ENCODE data around the gene NOC3L.
A peak's percentile ranks its signal among the peaks of the same experiment; 100 is the strongest.
"Not testable (repeated sequence)": the region's sequence is repeated elsewhere in the genome, so short reads cannot be mapped to it uniquely, and the experiment has no call there.

The NOC3L gene

GRCh38 chr10:94366382-94366781, 3.6 kb upstream of the NOC3L start:
- no peak overlapping the region for H3K4me3 ChIP-seq (ENCODE audit: low read depth, low read length)
- no peak for DNase-seq (ENCODE audit: low read depth)

GRCh38 chr10:94364482-94364881, 1.7 kb upstream of the NOC3L start:
- no peak for DNase-seq (ENCODE audit: low read depth)
- H3K4me3 ChIP-seq (ENCODE audit: low read depth, low read length): no peak overlapping the region

- H3K4me3 ChIP-seq (ENCODE audit: low read depth, low read length): peak overlapping the region; percentile 67
- no peak for DNase-seq (ENCODE audit: low read depth)
Observed at GRCh38 chr10:94363251-94363565, 469 bp upstream of the NOC3L start.

GRCh38 chr10:94361171-94361794, 1.5 kb downstream of the NOC3L start:
- DNase-seq (ENCODE audit: low read depth): no peak
- peak overlapping the region; percentile 67 for H3K4me3 ChIP-seq (ENCODE audit: low read depth, low read length)

GRCh38 chr10:94358480-94358879, 4.3 kb downstream of the NOC3L start:
- peak overlapping the region; percentile 12 for H3K4me3 ChIP-seq (ENCODE audit: low read depth, low read length)
- DNase-seq (ENCODE audit: low read depth): peak; percentile 79

- no peak overlapping the region for H3K4me3 ChIP-seq (ENCODE audit: low read depth, low read length)
- no peak for DNase-seq (ENCODE audit: low read depth)
Observed at GRCh38 chr10:94357193-94357592, 5.5 kb downstream of the NOC3L start.

GRCh38 chr10:94355841-94356240, 6.9 kb downstream of the NOC3L start:
- DNase-seq (ENCODE audit: low read depth): no peak

GRCh38 chr10:94353336-94353735, 9.4 kb downstream of the NOC3L start:
- H3K4me3 ChIP-seq (ENCODE audit: low read depth, low read length): no peak overlapping the region
- DNase-seq (ENCODE audit: low read depth): no peak

More at GRCh38 chr10:94355841-94356240, 6.9 kb downstream of the NOC3L start:
- H3K4me3 ChIP-seq (ENCODE audit: low read depth, low read length): no peak overlapping the region

GRCh38 chr10:94351089-94351488, 11.7 kb downstream of the NOC3L start:
- no peak overlapping the region for H3K4me3 ChIP-seq (ENCODE audit: low read depth, low read length)
- no peak for DNase-seq (ENCODE audit: low read depth)

GRCh38 chr10:94350500-94350899, 12.2 kb downstream of the NOC3L start:
- not testable (repeated sequence) for DNase-seq (ENCODE audit: low read depth); H3K4me3 ChIP-seq (ENCODE audit: low read depth, low read length)

- H3K4me3 ChIP-seq (ENCODE audit: low read depth, low read length): no peak overlapping the region
- DNase-seq (ENCODE audit: low read depth): no peak
Observed at GRCh38 chr10:94349327-94349726, 13.4 kb downstream of the NOC3L start.

- no peak overlapping the region for H3K4me3 ChIP-seq (ENCODE audit: low read depth, low read length)
Observed at GRCh38 chr10:94344522-94345122, 18.1 kb downstream of the NOC3L start.

GRCh38 chr10:94343151-94343550, 19.6 kb downstream of the NOC3L start:
- DNase-seq (ENCODE audit: low read depth): no peak
- no peak overlapping the region for H3K4me3 ChIP-seq (ENCODE audit: low read depth, low read length)

More at GRCh38 chr10:94344522-94345122, 18.1 kb downstream of the NOC3L start:
- DNase-seq (ENCODE audit: low read depth): no peak

GRCh38 chr10:94334857-94335256, 27.9 kb downstream of the NOC3L start:
- no peak overlapping the region for H3K4me3 ChIP-seq (ENCODE audit: low read depth, low read length)
- DNase-seq (ENCODE audit: low read depth): no peak

- DNase-seq (ENCODE audit: low read depth): no peak
- no peak overlapping the region for H3K4me3 ChIP-seq (ENCODE audit: low read depth, low read length)
Observed at GRCh38 chr10:94333051-94333450, 29.7 kb downstream of the NOC3L start.

- no peak for DNase-seq (ENCODE audit: low read depth)
- H3K4me3 ChIP-seq (ENCODE audit: low read depth, low read length): no peak overlapping the region
Observed at GRCh38 chr10:94328613-94329012, 34.1 kb downstream of the NOC3L start.

GRCh38 chr10:94327649-94328048, 35.1 kb downstream of the NOC3L start:
- no peak overlapping the region for H3K4me3 ChIP-seq (ENCODE audit: low read depth, low read length)
- no peak for DNase-seq (ENCODE audit: low read depth)

- no peak for DNase-seq (ENCODE audit: low read depth)
- H3K4me3 ChIP-seq (ENCODE audit: low read depth, low read length): no peak overlapping the region
Observed at GRCh38 chr10:94324609-94325233, 38.0 kb downstream of the NOC3L start.

GRCh38 chr10:94320285-94320914, 42.3 kb downstream of the NOC3L start:
- no peak for DNase-seq (ENCODE audit: low read depth)
- H3K4me3 ChIP-seq (ENCODE audit: low read depth, low read length): no peak overlapping the region

GRCh38 chr10:94316560-94316959, 46.2 kb downstream of the NOC3L start:
- DNase-seq (ENCODE audit: low read depth): no peak
- H3K4me3 ChIP-seq (ENCODE audit: low read depth, low read length): no peak overlapping the region
